HL-60 (cell line): ENCODE data around the gene NDUFV1.
A peak's percentile ranks its signal among the peaks of the same experiment; 100 is the strongest.
"Not testable (repeated sequence)": the region's sequence is repeated elsewhere in the genome, so short reads cannot be mapped to it uniquely, and the experiment has no call there.

Source experiments
- CTCF ChIP-seq: IDR thresholded peaks from one replicate; pipeline ENCODE4 v1.5.1; 2011; ENCODE audit warnings: low read length, control low read depth, inconsistent platforms; ENCODE audit not compliant: insufficient read depth
- POLR2AphosphoS5 ChIP-seq: IDR thresholded peaks from 2 replicates; pipeline ENCODE4 v1.6.1; 2012; ENCODE audit warnings: low read depth
- REST ChIP-seq: IDR thresholded peaks from 2 replicates; pipeline ENCODE4 v1.6.1; 2012; ENCODE audit warnings: low read depth; ENCODE audit not compliant: insufficient replicate concordance
- SPI1 ChIP-seq: IDR thresholded peaks from 2 replicates; pipeline ENCODE4 v1.6.1; 2012; ENCODE audit warnings: low read depth, mild to moderate bottlenecking, borderline replicate concordance

GRCh38 chr11:67637441-67637840, 30.7 kb downstream of the NDUFV1 start:
- TF ChIP-seq CTCF, REST, POLR2AphosphoS5: not testable (repeated sequence)
- TF ChIP-seq SPI1: peak; percentile 12; the same call in 1 of the 2 replicates
